HG03571 (cell line): ENCODE data around the gene ZNF76.
"Not testable (repeated sequence)": the region's sequence is repeated elsewhere in the genome, so short reads cannot be mapped to it uniquely, and the experiment has no call there.

Experiments used
- ATAC-seq: cut with Tn5 transposase; IDR thresholded peaks from one replicate; pipeline ENCODE4 v1.9.1; 2021; ENCODE audit not compliant: unreplicated experiment

The ZNF76 gene

DNA sequence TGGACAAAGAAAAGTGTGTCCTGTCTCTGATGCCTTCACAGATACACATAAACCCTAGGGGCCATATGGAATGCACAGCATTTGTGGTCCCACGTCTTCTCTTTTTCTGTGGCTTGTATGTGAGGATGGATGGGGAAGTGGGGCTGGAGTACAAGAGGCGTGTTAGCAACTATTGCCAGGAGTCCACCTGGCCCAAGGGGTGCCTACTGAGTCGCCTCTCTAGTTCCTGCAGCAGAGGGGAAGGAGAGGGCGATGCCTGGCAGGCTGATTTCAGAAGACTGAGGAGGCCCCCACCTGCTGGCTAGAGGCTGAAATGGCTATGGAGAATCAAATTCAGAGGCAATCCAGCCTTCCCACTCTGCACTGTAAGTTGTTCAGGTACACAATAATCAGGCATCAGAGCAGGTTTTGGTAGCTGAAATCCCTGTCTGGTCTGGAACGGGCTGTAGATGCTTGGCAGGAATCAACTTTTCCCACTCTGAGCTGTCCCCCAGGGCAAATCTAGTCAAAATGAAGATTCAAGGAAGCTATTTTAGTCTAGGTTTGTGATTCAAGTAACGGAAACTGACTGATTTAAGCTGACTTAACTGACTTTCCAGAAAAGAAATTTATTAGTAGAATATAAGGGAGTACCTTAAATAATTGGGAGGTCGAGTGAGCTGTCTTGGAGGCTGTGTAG is 68.0 kb downstream of the ZNF76 start:
- no peak for ATAC-seq

- no peak for ATAC-seq
Measured at GRCh38 chr6:35328108-35328723, 68.7 kb downstream of the ZNF76 start.

GRCh38 chr6:35328965-35329364 is 69.4 kb downstream of the ZNF76 start:
- not testable (repeated sequence) for ATAC-seq

DNA sequence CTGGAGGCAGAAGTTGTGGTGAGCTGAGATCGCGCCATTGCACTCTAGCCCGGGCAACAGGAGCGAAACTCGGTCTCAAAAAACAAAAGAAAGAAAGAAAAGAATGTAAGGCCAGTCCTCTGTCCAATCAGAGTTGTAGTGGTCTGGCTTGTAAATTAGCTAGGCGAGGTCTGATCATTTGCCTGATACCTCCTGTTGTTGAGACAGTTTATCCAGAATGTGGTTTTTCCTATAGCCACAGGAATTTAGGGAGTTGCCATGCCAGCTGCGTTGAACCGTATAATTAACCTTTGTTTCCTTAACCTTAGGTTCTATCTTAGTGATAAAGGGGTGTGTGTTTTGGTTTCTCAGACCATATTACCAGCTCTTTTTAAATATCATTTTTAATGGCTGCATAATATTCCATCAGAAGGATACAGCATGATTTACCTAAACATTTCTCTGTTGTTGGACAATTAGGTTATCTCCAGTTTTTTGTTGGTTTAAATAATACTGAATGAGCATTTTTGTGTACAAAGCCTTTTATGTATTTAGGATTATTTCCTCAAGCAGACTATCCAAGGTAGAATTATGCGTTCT is 71.1 kb downstream of the ZNF76 start:
- no peak for ATAC-seq

- ATAC-seq, result not testable (repeated sequence)
Measured at GRCh38 chr6:35332074-35332887, 72.7 kb downstream of the ZNF76 start.

GRCh38 chr6:35341557-35341956 is 82.0 kb downstream of the ZNF76 start:
- ATAC-seq, result no peak

DNA sequence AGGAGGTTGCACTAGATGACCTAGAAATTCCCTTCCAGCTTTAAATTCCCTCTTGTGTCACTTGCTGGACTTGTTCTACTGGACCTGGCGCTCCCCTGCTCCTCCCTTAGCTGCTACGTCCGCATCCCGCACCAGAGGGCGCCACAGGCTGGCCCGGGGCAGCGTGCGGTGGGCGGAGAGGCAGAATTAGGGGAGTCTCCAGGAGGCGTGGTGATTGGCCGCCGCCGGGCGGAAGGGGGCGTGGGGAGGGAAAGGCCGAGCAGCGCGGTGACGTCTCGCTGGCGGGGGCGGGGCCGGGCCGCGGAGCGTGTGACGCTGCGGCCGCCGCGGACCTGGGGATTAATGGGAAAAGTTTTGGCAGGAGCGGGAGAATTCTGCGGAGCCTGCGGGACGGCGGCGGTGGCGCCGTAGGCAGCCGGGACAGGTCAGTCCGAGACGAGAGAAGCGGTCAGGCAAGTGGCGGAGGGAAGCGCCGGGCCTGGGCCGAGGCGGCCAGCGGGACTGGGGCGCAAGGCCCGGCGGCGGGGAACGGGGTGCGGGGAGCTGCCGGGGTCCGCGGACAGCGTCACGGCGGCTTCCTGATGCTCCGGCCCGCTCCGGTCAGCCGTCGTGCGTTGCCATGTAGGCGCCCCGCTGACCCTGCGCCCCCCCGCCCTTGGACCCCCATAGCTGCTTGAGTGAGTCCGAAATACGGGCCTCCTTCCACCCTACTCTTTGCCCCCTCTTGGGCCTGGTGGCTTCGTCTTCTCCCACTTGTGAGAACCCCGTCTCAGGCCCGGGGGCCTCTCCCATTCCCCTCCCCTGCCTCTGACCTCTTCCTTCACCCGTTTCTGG is 82.9 kb downstream of the ZNF76 start, which contains the start of gene PPARD:
Gene PPARD (plus strand): TSS at position 301 of the 834 bp plus-strand sequence. CDS start 68,530 bp downstream, outside the sequence.
- ATAC-seq, result peak; percentile 89

DNA sequence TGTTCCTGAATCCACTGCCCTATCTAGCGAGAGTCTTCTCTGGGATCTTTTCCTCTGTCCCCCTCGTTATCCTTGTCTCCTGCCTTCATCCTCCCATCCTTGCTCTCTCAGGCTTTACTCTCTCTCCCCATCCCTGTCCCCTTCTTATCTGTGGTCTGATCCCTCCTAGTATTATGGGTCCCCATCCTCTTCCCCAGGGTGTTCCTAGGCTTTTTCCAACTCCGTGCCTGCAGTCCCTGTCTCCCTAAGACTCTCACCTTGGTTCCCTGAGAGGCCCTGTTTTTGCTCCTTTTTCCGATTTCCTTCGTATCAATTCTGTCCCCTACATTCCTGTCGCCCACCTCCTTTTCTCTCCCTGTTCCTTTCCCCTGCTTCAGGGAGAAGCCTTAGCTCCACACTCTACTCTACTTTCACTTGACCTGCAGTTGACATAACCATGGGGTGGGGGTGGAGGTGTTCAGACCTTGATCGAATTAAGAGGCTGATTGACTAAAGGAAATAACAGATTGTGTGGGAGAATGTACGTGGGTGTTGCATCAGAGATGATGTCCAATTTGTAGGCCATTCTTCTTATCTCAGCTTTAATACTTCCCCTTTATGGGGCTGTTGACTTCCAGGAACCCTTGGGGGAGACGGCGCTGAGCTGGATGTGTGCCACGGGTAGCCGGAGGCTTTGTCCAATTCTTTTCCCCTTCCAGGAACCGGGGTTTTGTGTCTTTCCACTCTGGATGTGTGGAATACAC is 83.7 kb downstream of the ZNF76 start:
- no peak for ATAC-seq

DNA sequence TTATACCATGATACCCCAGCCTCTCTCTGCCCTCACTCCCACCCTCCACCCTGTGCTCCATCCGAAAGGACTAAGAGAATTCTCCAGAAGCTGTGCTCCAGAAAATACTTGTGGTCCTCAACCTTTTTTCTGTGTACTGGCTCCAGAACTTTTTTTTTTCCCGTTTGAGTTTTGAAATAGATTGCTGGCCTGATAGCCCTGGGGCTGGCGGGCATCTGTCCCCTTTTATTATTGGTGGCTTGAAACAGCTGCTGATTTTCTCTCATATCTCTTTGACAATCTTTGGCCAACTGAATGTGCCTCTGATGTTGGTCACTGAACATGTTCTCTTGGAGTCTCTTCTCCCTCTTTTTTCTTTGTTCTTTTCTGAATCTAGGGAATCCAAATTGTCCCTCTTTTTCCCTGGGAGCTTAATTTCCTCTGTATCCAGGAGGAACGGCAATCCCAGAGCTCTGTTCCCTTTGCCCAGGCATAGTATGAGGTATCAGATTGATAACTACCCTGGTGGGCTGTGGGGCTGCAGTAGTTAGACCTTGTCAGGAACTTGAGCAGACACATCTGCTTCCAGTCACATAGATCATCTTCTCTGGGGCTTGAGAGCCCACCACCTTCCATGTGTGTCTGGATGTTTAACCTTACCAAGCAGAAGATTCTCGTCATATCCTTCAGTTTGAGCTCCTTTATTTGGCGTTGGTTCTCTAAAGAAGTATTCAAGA is 84.5 kb downstream of the ZNF76 start:
- ATAC-seq, result no peak
